HG02938 (cell line): ENCODE results near the gene ADORA1.

Experiments
- ATAC-seq: cut with Tn5 transposase; IDR thresholded peaks from one replicate; pipeline ENCODE4 v1.9.1; 2021; ENCODE audit warnings: mild to moderate bottlenecking, moderate library complexity; ENCODE audit not compliant: unreplicated experiment

The ADORA1 gene

DNA sequence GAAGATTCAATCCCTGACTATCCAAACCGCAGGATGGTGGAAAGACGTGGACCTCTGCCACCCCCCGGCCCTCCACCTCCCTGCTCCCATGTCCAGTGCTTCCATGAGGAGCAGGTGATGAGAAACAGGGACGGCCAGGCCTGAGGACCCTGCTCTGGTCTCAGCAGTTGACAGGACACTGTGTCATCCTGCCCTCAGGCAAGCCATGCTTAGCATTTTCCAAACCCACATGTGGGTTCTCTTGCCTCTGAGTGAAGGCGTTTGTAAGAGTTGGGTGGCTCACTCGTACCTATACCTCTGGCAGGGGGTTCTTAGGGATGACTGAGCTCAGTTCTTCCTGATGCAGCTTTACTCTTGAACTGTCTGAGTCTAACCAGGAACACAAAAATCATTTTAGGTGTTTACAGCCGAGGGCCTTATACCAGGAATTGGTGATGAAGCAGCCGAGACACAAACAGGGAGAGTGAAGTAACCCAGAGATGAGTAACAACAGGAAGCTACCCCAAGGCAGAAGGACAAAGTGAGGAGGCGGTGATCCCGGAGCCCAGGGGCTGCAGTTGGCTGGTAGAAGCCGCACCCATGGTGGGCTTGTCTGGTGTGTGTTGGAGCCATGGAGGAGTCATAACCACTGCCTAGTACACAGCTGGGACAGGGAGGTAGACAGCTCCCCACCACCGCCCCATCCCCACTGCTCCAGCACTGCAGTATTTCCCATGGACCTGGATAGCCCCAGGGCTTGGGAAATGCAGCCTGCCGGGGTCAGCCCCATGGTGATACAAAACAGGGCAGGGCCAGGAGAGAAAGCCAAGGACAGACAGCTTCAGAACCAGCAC lies 26.7 kb downstream of the ADORA1 start:
- ATAC-seq: no peak

- no peak for ATAC-seq
Observed at GRCh38 chr1:203156280-203156679, 28.8 kb downstream of the ADORA1 start.

- no peak for ATAC-seq
Observed at GRCh38 chr1:203158423-203158822, 30.9 kb downstream of the ADORA1 start.

DNA sequence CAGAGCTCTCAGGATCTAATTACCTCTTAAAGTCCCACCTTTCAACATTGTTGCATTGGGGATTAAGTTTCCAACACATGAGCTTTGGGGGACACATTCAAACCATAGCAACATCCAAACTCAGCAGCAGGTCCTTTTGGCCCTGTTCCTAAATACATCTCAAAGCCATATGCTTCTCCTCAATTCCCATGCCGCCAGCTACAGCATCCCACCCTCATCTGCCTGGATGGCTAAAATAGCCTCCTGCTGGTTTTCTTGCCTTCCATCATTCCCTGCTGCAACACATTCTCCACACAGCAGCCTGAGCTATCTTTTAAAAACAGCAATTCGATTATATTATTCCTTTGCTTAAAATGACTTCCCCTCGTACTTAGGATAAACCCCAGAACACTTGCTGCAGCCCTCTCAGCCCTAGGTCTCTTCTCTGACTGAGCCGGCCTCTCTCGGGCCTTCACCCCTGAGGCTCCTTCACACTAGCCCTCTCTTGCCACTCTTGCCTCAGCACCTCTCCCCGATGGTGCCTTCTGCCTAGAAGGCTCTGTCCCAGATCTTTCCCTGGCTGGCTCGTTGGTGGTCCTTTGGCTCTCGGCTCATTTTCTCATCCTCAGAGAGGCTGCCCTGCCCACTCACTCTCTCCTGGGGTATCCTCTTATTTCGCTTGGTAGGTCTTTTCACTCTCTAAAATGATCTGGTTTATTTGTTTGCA lies 31.6 kb downstream of the ADORA1 start:
- ATAC-seq: no peak

GRCh38 chr1:203159844-203160243 lies 32.3 kb downstream of the ADORA1 start:
- ATAC-seq: no peak

- no peak for ATAC-seq
Observed at GRCh38 chr1:203161175-203161574, 33.6 kb downstream of the ADORA1 start.

GRCh38 chr1:203161703-203162102 lies 34.2 kb downstream of the ADORA1 start:
- no peak for ATAC-seq

DNA sequence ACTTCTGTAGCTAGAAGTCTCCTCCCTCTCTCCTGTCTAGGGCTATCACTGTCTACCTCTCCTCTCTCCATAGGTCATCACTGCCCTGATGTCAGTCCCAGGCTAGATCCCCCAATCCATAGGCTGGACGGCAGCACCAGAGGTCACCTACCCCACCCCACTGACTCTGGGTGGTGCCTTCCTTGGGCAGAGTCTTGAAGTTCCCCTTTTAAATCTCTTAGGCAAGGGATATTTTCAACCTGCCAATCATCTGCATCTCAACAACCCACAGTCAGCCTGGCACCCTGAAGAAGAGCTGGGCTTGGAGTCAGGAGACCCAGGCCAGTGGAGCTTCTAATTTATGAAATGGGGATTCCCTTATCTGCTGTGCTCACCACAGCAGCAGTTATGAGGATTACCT lies 34.9 kb downstream of the ADORA1 start:
- no peak for ATAC-seq

DNA sequence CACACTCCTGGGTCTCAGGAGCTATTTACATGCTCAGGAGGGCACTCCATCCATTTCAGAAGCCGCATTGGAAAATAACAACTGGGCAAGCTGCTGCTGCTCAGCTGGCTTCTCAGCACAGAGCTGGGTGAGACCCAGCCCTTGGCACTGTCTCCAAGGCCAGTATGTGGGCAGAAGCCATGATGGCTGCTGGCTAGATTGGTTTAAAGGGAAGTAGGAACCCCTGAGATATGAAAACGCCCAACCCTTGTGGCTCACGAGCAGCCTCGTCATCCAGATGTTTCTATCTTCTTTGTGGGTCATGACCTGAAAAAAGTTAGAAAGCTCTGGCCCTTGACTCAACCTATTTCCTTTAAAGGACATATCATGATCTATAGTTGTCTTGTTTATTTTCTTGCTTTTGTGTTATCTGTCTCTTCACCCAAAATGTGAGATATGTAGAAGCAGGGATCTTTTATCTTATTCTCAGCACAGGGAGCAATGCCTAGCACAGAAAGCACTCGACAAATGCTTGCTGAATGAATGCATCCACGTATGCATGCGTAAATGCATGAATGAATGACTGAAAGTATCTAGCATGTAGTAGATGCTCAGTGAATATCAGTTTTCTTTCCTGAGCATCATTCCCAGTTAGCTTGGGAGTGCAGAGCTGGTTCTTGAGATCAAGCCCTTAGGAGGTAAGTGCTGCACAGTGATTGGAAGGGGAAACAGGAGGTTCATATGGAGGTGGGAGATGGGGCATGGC lies 36.5 kb downstream of the ADORA1 start:
- no peak for ATAC-seq

DNA sequence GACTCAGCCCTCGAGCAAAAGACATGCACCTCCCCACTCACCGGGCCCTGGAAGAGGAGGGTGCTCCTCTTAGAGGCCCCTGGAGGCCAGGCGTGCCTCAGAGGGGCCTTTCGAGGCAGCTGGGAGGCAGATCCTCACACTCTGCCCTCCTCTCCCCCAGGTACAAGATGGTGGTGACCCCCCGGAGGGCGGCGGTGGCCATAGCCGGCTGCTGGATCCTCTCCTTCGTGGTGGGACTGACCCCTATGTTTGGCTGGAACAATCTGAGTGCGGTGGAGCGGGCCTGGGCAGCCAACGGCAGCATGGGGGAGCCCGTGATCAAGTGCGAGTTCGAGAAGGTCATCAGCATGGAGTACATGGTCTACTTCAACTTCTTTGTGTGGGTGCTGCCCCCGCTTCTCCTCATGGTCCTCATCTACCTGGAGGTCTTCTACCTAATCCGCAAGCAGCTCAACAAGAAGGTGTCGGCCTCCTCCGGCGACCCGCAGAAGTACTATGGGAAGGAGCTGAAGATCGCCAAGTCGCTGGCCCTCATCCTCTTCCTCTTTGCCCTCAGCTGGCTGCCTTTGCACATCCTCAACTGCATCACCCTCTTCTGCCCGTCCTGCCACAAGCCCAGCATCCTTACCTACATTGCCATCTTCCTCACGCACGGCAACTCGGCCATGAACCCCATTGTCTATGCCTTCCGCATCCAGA lies 37.7 kb downstream of the ADORA1 start:
- ATAC-seq: no peak

GRCh38 chr1:203165800-203166161 lies 38.3 kb downstream of the ADORA1 start:
- ATAC-seq: no peak

- ATAC-seq: no peak
Observed at GRCh38 chr1:203166192-203166940, 38.8 kb downstream of the ADORA1 start.

DNA sequence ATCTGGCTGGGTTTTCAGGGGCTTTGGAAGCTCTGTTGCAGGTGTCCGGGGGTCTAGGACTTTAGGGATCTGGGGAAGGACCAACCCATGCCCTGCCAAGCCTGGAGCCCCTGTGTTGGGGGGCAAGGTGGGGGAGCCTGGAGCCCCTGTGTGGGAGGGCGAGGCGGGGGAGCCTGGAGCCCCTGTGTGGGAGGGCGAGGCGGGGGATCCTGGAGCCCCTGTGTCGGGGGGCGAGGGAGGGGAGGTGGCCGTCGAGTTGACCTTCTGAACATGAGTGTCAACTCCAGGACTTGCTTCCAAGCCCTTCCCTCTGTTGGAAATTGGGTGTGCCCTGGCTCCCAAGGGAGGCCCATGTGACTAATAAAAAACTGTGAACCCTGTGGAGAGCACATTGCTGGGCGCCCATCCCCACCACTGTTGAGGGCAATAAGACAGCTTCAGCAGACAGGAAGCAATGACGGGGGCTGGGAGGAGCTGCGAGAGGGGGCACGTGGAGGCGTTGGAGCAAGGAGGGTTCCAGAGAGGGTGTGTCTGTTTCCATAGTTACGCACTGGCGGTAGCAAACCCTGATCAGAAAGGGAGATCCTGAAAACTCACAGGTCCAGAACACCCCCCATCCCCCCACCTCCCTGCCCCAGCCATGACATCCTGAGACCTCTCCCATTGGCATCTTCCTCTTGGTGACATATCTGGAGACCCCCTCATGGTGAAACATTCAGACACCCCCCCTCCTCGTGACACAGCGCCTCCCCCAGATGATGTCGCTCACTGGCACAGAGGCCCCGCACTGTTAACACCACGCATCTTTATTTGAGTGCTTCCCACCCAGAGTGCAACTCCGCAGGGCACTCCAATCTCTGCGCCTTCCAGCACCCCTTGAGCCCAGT lies 39.7 kb downstream of the ADORA1 start:
- ATAC-seq: no peak

DNA sequence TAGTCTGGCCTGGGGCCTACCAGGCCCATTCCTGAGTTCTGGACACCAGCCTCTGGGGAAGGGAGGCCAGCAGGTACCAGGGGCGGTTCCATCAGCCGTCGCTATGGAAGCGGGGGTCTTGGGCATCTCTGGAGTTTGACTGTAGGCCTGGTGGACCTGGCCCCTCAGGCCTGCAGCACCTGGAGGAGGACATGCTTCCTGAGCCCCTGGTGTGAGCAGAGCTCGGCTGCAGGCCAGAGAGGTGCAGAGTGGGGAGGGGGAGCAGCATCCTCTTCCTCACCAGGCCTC lies 40.3 kb downstream of the ADORA1 start:
- ATAC-seq: no peak

- ATAC-seq: no peak
Observed at GRCh38 chr1:203168256-203168786, 40.8 kb downstream of the ADORA1 start.

DNA sequence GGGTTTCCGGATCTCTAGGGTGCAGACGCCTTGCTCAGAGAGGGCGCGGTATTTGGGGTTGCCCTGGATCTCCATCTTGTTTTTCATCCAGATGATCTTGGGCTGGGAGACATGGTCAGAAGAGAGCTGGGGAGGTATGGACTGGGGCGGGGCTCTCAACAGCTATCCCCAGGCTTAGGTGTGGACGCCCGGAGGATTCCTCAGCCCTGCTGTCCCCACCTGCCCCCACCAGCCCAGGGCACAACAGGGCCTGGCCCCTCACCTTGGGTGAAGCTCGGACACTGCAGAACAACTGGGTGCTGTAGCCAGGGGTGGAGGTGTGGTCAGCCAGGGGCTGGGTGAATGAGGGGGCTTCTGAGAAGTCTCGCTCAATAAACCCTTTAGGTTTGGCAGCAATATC lies 41.5 kb downstream of the ADORA1 start:
- no peak for ATAC-seq

DNA sequence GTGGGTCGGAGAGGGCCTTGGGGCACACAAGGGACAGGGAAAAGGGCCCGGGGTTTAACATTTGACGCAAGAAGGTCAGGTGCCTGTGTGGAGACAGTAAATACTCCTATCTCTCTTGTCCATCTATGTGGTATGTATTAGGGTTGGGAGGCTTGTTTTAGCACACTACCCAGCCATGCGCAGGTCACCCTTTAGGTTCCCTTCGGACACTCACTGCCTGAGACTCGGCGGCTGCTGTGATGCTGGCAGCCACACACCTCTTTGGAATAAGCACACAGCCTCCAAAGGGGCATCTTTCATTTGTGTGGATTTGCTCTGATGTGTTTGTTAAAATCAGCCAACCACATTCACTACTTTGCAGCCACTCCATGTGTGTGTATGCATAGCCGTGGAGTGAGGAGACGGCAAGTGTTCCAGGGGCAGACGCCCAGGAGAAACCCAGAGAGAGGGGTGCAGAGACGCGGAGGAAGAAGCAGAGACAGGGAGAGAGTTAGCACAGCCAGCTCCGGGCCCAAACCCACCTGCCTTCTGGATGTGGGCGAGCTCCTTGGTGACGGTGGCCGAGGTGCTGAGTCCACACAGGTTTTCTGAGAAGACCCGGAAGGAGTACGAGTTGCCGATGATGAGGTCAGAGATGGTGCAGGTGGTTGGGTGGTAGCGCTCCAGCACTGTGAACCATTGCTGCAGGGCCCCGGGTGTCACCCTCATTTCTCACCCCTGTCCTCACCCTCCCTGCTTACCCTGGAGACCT lies 42.4 kb downstream of the ADORA1 start:
- ATAC-seq: no peak

DNA sequence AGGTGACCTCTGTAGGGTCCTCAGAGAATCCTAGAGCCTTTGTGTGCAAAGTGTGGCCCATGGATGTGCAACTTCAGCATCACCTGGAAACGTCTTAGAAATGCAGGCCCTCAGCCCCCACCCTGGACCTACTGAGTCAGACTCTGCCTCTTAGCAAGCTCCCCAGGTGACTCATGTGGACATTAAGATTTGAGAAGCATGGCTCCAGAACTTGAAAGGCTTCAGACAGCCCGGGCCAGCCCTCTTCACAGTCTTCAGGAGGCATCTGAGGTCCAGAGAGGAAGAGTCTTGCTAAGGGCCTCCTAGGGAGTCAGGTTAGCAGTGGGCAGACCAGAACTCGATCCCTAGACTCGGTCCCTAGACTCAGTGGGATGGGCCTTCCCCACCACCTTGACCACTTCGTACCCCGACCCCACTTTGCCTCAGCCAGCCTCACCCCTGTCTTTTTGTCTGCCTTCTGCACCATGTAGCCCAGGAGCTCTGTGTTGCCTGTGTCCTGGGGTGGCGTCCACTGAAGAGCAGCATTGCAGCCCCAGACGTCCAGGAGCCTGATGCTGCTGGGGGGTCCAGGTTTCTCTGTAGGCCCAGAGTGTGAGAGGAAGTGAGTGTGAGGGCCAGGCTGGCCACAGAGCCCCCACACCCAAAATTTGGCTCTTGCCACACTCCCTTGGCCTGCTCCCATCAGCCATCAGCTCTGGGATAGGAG lies 43.3 kb downstream of the ADORA1 start:
- ATAC-seq: no peak
